ENCODE results near the gene ZC3H14.

The ZC3H14 gene

GRCh38 chr14:88611878-88612277, 49.0 kb downstream of the ZC3H14 start:
- no peak for DNase-seq (ENCODE audit: low read depth in 3 of 3)

DNA sequence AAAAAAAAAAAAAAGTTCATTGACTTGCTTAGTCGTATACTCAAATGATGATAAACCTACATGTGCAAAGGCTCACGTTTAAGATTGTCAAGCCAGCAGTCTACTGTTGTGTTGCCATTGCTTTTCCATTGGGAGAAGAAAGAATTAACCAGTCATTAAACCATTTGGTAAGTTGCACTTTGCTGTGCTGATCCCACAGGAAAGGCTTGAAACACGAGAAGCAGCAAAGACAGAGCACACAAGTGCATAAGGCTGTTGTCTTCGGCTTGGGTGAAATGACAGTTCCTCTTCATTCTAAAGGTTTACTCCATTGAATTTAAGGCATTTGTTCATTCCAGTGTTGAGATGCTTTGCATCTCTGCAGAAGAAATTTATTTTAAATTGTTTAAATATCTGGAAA, 50.1 kb downstream of the ZC3H14 start:
- no peak for DNase-seq (ENCODE audit: low read depth in 3 of 3)

GRCh38 chr14:88613552-88614010, 50.7 kb downstream of the ZC3H14 start:
- DNase-seq (ENCODE audit: low read depth in 3 of 3): no peak

- DNase-seq (ENCODE audit: low read depth in 3 of 3): no peak
Observed at GRCh38 chr14:88614218-88614907, 51.5 kb downstream of the ZC3H14 start.

DNA sequence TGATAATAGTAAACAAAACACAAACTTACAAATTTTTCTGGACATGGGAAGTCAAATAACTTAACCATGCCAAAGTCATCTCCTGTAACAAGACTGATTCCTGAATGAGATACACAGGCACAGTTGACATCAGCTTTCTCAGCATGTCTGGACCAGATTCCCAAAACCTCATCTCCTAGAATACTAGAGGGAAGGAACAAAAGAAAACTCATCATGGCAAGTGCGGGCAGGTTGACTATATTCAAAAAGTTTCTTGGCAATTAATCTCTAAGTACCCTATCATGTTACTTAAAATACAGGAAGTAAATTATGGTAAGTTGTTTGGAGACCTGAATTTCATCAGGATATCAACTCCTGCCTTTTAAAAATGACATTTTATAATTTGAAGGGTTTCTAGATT, 53.9 kb downstream of the ZC3H14 start:
- DNase-seq (ENCODE audit: low read depth in 3 of 3): no peak

DNA sequence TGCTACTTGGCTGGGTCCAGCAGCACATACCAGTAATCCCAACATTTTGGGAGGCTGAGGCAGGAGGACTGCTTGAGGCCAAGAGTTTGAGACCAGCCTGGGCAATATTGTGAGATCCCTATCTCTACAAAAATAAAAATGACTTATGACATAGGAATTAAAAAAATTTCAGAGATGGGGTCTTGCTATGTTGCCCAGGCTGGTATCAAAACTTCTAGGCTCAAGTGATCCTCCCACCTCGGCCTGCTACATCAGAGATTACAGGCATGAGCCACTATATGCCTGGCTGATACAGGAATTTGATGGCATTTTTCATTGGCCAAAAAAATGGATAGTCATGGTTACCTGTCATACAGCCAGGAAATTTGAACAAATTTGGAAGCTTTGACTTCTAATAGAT, 54.6 kb downstream of the ZC3H14 start:
- no peak for DNase-seq (ENCODE audit: low read depth in 3 of 3)

DNA sequence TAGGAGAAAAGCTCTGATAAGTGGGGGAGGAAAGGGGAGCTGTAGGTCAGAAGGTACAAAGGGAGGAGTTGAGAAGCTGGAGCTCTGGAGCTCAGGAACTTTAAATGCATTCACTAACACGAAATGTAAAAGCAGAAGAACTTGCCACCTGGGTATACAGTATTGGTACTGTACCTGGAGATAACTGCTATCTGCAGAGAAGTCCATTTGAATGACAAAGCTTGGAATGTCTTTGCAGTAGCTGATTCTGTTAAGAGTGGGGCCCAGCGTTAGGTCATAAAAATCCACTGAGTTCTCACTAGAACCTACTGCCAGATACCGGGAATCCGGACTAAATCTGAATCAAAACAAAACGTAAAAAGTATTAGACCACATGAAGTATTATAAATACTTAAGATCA, 55.6 kb downstream of the ZC3H14 start:
- no peak for DNase-seq (ENCODE audit: low read depth in 3 of 3)

GRCh38 chr14:88621100-88621499, 58.3 kb downstream of the ZC3H14 start:
- no peak for DNase-seq (ENCODE audit: low read depth in 3 of 3)

DNA sequence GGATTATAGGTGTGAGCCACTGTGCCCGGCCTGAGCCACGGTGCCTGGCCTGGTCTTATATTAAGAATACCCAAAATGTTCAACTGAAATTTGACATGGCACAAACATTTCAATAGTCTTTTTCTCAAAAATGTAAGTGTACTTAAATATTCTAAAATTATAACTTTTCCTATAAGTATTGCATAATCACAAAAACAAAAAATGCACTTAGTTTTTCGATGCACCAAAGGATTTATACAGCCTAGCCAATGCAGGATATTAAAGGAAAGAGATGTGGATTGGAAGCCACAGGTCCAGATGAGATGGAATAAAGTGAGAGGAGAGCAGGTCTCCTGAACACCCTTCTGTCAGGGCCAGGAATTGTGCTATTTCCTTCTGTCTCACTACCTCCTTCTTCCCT, 62.8 kb downstream of the ZC3H14 start:
- DNase-seq (ENCODE audit: low read depth in 3 of 3): no peak

DNA sequence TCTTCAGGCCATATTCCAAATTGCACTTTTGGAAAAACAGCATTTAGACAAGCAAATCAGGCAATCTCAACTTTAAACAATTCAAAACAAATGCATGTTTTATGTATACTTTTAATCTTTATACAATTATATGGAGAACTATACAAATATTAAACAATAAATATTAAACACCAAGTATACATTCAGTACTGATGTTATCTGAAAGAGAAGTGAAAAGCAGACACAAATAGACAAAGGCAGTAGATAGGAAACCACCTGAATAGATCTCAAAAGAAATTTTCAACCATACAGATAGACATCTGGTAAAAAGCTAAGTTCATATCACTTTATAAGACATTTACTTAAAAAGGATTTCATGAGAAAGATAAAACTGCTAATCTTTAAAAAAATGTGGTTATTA, 65.2 kb downstream of the ZC3H14 start:
- DNase-seq (ENCODE audit: low read depth in 3 of 3): no peak

- DNase-seq (ENCODE audit: low read depth in 3 of 3): no peak
Observed at GRCh38 chr14:88628462-88628861, 65.6 kb downstream of the ZC3H14 start.

- no peak for DNase-seq (ENCODE audit: low read depth in 3 of 3)
Observed at GRCh38 chr14:88630565-88630964, 67.7 kb downstream of the ZC3H14 start.

DNA sequence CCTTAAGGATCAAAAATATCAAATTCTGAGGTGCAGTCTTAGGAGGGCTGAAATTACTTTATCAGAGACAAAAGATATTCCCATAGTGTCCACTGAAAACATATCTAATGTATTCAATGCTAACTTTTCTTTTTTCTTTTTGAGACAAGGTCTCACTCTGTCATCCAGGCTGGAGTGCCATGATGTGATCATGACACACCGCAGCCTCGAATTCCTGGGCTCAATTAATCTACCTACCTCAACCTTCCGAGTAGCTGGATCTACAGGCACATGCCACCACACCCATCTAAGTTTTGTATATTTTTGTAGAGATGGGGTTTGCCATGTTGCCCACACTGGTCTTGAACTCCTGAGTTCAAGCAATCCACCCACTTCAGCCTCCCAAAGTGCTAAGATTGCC, 68.3 kb downstream of the ZC3H14 start:
- DNase-seq (ENCODE audit: low read depth in 3 of 3): no peak

DNA sequence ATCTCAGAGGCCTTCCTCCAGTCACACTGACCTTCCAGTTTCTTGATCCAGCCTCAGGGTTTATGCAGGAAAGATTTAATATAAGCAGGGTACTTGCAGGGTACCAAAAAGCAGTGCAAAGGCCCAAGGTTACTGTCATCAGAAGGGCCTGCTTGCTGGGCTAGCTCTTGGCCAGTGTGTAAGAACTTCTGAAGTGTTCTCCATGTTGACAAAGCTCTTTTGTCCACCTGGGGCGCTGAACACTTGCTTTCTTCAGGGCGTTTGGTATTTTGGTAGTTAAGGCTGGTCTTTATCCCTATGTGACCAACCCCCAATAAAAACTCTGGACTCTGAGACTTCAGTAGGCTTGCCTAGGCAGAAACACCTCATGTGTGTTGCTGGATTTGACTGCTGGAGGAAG, 69.7 kb downstream of the ZC3H14 start:
- no peak for DNase-seq (ENCODE audit: low read depth in 3 of 3)

DNA sequence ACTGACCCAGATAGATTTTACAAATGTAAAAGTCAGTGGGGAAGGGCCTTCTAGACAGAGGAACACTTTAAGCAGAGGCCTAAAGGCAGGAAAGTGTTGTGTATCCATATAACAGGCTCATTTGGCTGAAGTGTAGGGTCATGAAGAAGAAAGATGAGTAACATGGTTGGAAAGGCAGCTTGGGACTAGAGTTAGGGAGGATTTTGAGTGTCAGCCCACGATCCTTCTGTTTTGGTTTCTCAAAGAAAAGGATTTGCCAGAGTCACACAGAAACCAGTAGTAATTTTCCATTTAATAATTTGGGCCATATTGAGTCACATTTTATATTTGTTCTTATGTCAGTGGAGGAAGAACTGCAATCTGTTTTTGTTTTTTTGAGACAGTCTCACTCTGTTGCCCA, 76.4 kb downstream of the ZC3H14 start:
- DNase-seq (ENCODE audit: low read depth in 3 of 3): no peak

DNA sequence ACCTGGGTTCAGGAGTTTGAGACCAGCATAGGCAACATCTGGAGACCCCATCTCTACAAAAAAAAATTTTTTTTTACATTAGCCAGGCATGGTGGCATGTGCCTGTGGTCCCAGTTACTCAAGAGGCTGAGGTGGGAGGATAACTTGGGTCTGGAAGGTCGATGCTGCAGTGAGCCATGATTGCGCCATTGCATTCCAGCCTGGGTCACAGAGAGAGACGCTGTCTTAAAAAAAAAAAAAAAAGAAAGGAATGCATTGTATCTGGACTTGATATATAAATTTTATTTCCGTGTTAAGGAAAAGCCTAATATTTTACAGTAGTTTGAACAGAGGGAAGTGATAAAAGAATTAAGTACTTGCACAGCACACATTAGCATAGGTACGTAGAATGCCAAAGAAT, 97.2 kb downstream of the ZC3H14 start:
- DNase-seq (ENCODE audit: low read depth in 3 of 3): no peak

- DNase-seq (ENCODE audit: low read depth in 3 of 3): peak; percentile 3 to 43 (median 11)
Observed at GRCh38 chr14:88667555-88668273, 104.9 kb downstream of the ZC3H14 start.

GRCh38 chr14:88668448-88669116, 105.7 kb downstream of the ZC3H14 start:
- no peak for DNase-seq (ENCODE audit: low read depth in 3 of 3)

DNA sequence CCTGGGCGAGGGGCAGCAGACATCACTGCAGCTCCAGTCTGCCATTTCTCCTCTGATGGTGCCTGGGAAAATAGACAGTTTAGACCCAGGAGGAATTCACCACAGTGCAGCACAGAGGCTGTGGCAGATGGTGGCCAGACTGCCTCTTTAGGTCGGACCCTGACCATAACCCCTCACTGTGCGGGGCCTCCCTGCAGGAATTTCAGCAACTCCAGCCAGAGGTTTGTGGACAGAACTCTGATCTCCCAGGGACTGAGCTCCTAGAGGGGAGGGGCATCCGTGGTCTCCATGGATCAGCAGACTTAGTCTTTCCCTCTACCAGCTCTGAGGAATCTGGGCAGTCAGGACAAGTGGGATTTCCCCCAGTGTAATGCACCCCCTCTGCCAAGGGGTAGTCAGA, 106.5 kb downstream of the ZC3H14 start:
- DNase-seq (ENCODE audit: low read depth in 3 of 3): no peak
